PFSK-1 (cell line): ENCODE data around the gene CTU2.

Source experiments
- SIN3A ChIP-seq: IDR thresholded peaks from 2 replicates; pipeline ENCODE4 v1.6.1; 2012; ENCODE audit warnings: mild to moderate bottlenecking, low read length, moderate library complexity, borderline replicate concordance; ENCODE audit not compliant: insufficient read depth
- TF ChIP-seq, protein P1 (sequence below), 2 experiments: IDR thresholded peaks; 2 replicates each; pipeline versions ENCODE4 v1.6.1 to v1.8.0; 2011 to 2012; ENCODE audit warnings: low read depth in 2 of 2, low read length in 2 of 2, control low read depth in 1 of 2, inconsistent platforms in 1 of 2, mild to moderate bottlenecking in 1 of 2, moderate library complexity in 1 of 2; ENCODE audit not compliant: insufficient read depth in 1 of 2

DNA sequence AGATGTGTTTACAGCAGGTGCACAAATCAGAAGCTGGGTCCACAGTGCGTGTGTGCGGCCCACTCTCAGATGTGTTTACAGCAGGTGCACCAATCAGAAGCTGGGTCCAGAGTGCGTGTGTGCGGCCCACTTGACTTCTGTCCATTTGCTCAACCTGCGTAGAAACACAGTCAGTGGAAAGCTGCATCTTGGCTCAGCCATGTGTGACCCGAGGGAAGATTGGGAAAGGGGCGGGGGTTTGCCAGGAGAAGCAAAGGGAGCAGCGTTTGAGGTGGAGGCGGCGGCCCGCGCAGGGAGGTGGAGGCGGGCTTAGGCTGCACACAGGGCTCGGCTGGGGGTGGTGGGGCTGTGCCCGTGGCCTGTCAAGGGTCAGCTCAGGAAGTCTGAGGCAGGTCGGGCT, 4.3 kb downstream of the CTU2 start:
- TF ChIP-seq, protein P1, sequence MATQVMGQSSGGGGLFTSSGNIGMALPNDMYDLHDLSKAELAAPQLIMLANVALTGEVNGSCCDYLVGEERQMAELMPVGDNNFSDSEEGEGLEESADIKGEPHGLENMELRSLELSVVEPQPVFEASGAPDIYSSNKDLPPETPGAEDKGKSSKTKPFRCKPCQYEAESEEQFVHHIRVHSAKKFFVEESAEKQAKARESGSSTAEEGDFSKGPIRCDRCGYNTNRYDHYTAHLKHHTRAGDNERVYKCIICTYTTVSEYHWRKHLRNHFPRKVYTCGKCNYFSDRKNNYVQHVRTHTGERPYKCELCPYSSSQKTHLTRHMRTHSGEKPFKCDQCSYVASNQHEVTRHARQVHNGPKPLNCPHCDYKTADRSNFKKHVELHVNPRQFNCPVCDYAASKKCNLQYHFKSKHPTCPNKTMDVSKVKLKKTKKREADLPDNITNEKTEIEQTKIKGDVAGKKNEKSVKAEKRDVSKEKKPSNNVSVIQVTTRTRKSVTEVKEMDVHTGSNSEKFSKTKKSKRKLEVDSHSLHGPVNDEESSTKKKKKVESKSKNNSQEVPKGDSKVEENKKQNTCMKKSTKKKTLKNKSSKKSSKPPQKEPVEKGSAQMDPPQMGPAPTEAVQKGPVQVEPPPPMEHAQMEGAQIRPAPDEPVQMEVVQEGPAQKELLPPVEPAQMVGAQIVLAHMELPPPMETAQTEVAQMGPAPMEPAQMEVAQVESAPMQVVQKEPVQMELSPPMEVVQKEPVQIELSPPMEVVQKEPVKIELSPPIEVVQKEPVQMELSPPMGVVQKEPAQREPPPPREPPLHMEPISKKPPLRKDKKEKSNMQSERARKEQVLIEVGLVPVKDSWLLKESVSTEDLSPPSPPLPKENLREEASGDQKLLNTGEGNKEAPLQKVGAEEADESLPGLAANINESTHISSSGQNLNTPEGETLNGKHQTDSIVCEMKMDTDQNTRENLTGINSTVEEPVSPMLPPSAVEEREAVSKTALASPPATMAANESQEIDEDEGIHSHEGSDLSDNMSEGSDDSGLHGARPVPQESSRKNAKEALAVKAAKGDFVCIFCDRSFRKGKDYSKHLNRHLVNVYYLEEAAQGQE (IDR thresholded peaks at IDR 0.05; ENCODE audit: insufficient read depth in 1 of 2, low read depth in 2 of 2, low read length in 2 of 2) = no peak
- TF ChIP-seq SIN3A = no peak
